Measurements from ENCODE around the gene DNAH7. TPM values are rescaled to one million over a fixed set of nuclear protein-coding genes. Genes with fewer than 3 reads are reported as not detected.

Gene DNAH7
- 1 to 10 TPM in 7 of 9 donors, under 1 TPM in 2; 0.36 to 3.6 (median 1.8) TPM for total RNA-seq
- polyA plus RNA-seq: 1 to 10 TPM; 1.1 to 1.4 (median 1.3) TPM
- long read RNA-seq, donor 1: 0 reads
- long read RNA-seq, donor 2: 0 reads
- long read RNA-seq, donor 3: 0 reads
- long read RNA-seq, donor 4: 0 reads
- long read RNA-seq, donor 5: 0 reads
- long read RNA-seq, donor 6: 0 reads
- long read RNA-seq, donor 7: 0 reads
- long read RNA-seq, donor 8: 0 reads
- long read RNA-seq, donor 9: 0 reads
- long read RNA-seq, donor 10: 0 reads

DNA sequence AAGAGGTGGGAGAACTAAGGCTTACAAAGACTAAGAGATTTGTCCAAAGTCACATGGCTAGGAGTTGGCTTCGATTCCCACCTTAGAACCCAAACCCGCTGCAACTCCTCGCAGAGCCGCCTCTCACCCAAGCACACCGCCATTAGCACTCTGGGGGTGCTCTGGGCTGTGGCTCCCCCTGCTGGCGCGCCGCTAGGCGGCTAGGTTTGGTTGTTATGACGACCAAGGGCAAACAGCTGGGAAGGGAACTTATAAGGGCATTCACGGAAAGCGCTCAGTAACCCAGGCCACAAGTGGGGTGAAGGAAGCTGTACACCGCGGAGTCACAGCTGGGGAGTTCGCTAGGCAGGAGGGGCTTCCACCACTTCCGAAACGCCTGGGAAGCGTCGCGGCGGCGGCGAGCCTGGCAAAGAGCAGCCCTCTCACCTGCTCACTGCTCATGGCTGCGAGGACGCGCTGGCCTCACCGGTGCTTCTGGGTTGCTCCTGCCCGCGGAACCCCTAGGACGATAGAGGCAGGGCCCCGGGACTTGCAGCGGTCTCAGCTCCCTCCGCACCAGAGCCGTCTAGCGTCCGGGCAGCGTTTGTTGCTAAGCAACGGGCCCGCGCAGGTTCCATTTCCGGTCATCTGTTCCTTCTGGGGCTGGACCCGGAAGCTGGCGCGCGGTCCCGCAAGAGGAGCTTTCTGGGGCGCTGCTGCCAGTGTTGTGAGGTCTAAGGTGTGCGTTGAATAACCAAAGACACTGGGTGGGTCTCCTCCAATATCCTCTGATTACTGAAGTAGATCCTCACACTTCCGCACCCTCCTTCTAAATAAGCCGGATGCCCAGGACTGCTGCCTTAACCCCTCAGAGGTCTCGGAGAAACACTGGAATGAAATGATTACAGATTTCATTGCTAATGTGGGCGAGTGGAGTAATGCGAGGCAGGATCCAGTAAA lies at the start of gene DNAH7:
TSS of gene DNAH7 (minus strand) at position 567 of the 939 bp plus-strand sequence. CDS start at position 441, 126 bp downstream.
- TF ChIP-seq POLR2A (IDR thresholded peaks at IDR 0.05): peak in 1 of 2 donors; percentile 58
- TF ChIP-seq, protein P1, sequence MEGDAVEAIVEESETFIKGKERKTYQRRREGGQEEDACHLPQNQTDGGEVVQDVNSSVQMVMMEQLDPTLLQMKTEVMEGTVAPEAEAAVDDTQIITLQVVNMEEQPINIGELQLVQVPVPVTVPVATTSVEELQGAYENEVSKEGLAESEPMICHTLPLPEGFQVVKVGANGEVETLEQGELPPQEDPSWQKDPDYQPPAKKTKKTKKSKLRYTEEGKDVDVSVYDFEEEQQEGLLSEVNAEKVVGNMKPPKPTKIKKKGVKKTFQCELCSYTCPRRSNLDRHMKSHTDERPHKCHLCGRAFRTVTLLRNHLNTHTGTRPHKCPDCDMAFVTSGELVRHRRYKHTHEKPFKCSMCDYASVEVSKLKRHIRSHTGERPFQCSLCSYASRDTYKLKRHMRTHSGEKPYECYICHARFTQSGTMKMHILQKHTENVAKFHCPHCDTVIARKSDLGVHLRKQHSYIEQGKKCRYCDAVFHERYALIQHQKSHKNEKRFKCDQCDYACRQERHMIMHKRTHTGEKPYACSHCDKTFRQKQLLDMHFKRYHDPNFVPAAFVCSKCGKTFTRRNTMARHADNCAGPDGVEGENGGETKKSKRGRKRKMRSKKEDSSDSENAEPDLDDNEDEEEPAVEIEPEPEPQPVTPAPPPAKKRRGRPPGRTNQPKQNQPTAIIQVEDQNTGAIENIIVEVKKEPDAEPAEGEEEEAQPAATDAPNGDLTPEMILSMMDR (IDR thresholded peaks at IDR 0.05): peak in 5 of 6 experiments; percentile 8 to 74 (median 60)

GRCh38 chr2:196117214-196117705 lies 48.6 kb upstream of the DNAH7 start:
- peaks cover 0 to 2% of the 10 kb centered on the region in 2 donors for H3K4me1 ChIP-seq (replicated peaks in 1 of 2)
- intact Hi-C loops (cut with DNase I): no loop called here
- no peak overlapping the region for H3K4me3 ChIP-seq
- H3K27ac ChIP-seq: no peak overlapping the region
- no peak for TF ChIP-seq POLR2A (IDR thresholded peaks at IDR 0.05)
- TF ChIP-seq, protein P1 (IDR thresholded peaks at IDR 0.05): no peak
- H3K27me3 ChIP-seq: no peaks in the 10 kb centered on the region
- H3K9me3 ChIP-seq (replicated peaks in 1 of 3): no peaks in the 10 kb centered on the region
- no peaks in the 10 kb centered on the region for H3K36me3 ChIP-seq (replicated peaks in 1 of 2)
- WGBS, 4 donors: 90 to 96% (median 92%) methylated on average over 4 of the region's 4 CpGs
- DNase-seq: no peak

More for the DNA sequence above, at the start of gene DNAH7:
- WGBS, 4 donors: 1 to 6% (median 2%) methylated on average over 29 to 53 of the region's 53 CpGs
- Histone ChIP-seq H3K4me1 (replicated peaks in 1 of 2) (peaks cover 0 to 9% of the 10 kb centered on the region in 2 donors), H3K36me3 (replicated peaks in 1 of 2) (no peaks in the 10 kb centered on the region), H3K9me3 (replicated peaks in 1 of 3) (no peaks in the 10 kb centered on the region), H3K27me3 (no peaks in the 10 kb centered on the region), H3K4me3 (peak within 1 kb of the TSS; percentile 7 to 86 (median 62)), H3K27ac (peak within 1 kb of the TSS in 3 of 5 donors; percentile 2 to 79 (median 71))
- DNase-seq: peak; percentile 90 to 96 (median 93)
- intact Hi-C loops (cut with DNase I): no loop called here

DNA sequence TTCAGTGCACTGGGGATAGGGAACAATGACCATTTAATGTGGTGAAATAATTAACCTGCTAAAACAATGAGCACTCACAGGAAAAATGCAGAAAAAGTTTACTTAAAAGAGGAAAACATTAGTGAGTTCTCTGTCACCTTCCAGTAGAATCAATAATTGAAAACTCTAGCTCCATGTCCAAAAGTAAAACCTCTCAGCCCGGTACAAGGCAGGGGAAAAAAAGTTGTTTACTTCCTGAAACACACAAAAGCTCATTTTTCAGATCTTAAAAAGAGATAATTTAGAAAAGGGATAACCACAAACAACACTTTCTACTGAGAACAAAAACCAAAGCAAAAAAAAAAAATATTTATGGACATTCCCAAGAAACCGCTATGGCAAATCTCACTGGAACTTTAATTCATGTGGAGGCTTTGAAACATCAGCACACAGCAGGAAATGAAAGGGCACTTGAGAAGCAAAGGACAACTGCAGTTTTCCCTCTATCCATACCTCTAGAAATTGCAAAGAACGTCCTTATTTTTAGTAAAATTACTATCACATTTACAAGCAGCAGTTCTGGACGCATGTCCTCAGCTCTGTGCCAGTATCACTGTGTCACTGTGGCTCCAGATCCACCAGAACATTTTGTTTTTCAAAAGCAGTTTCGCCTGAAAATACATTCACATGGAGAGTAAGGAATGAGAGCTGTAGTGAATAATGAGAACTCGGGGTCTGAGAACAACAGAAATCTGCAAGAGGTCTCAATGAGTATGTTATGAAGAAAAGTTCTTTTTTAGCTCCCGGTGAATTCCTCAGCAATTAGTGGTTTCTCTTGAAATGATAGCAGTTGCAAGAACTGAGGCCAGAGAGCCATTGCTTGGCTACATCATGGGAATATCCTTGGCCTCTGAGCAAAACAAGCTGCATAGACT lies 44.7 kb upstream of the DNAH7 start:
- peaks cover 0 to 5% of the 10 kb centered on the region in 2 donors for H3K4me1 ChIP-seq (replicated peaks in 1 of 2)
- TF ChIP-seq, protein P1 (IDR thresholded peaks at IDR 0.05): no peak
- TF ChIP-seq POLR2A (IDR thresholded peaks at IDR 0.05): no peak
- no peak for DNase-seq
- peak overlapping the region in 2 of 5 donors; percentile 2 to 49 for H3K27ac ChIP-seq
- no peaks in the 10 kb centered on the region for H3K9me3 ChIP-seq (replicated peaks in 1 of 3)
- 37 to 48% (median 46%) methylated on average over 7 of the region's 7 CpGs for WGBS, 4 donors
- H3K27me3 ChIP-seq: no peaks in the 10 kb centered on the region
- intact Hi-C loops (cut with DNase I): no loop called here
- no peak overlapping the region for H3K4me3 ChIP-seq
- H3K36me3 ChIP-seq (replicated peaks in 1 of 2): no peaks in the 10 kb centered on the region

All from adrenal gland (tissue), 19 donors.